K562 (cell line): ENCODE data around the gene KEL. TPM values are rescaled to one million over a fixed set of nuclear protein-coding genes. Genes with fewer than 3 reads are reported as not detected.

Experiments
- BCL6 ChIP-seq: fragments of 250-450 bp; sonication (Bioruptor Pico); IDR thresholded peaks from 2 replicates; pipeline ENCODE4 v1.4.0; 2020
- CEBPG ChIP-seq, 3 experiments: fragments of 200-800 bp in 1 of 3; sonication (Bioruptor generic) in 1 of 3; sonication (generic) in 1 of 3; formaldehyde crosslinking in 1 of 3; IDR thresholded peaks in 2 of 3; conservative IDR thresholded peaks in 1 of 3; 2 replicates each; pipeline versions ENCODE4 v1.6.1 to v1.8.0; 2016 to 2022; ENCODE audit warnings: missing compliant biosample characterization in 2 of 3, missing genetic modification characterization in 2 of 3, mild to moderate bottlenecking in 1 of 3, missing genetic modification reagents in 1 of 3
- FOSL1 ChIP-seq: fragments of 200-800 bp; sonication (Bioruptor generic); conservative IDR thresholded peaks from 2 replicates; pipeline ENCODE4 v1.6.1; 2016; ENCODE audit warnings: missing genetic modification characterization, missing compliant biosample characterization
- GABPB2 ChIP-seq: fragments of 250-450 bp; sonication (Bioruptor Pico); conservative IDR thresholded peaks from 2 replicates; pipeline ENCODE4 v1.5.1; 2021; ENCODE audit warnings: mild to moderate bottlenecking
- GATAD2A ChIP-seq: fragments of 450-650 bp; IDR thresholded peaks from 2 replicates; pipeline ENCODE4 v1.6.1; 2017
- HDAC3 ChIP-seq: fragments of 450-650 bp; IDR thresholded peaks from 2 replicates; pipeline ENCODE4 v1.6.1; 2018; ENCODE audit warnings: borderline replicate concordance, mild to moderate bottlenecking, moderate library complexity; ENCODE audit not compliant: partially characterized antibody
- JUND ChIP-seq, 2 experiments: IDR thresholded peaks; 2 replicates in 1 of 2; 3 replicates in 1 of 2; pipeline ENCODE4 v1.6.1; 2011; ENCODE audit warnings: borderline replicate concordance in 2 of 2, low read depth in 2 of 2, low read length in 2 of 2, improper control_type of control experiment in 1 of 2, missing biosample characterization in 1 of 2, missing genetic modification characterization in 1 of 2, missing genetic modification reagents in 1 of 2
- KDM5B ChIP-seq: fragments of 200-600 bp; sonication (generic); IDR thresholded peaks from 2 replicates; pipeline ENCODE4 v1.6.1; 2012; ENCODE audit warnings: low read depth, mild to moderate bottlenecking, moderate library complexity, low read length, control low read depth, inconsistent platforms; ENCODE audit not compliant: insufficient replicate concordance
- MEF2D ChIP-seq: conservative IDR thresholded peaks from 2 replicates; pipeline ENCODE4 v1.6.1; 2016; ENCODE audit warnings: low read depth, missing genetic modification characterization, missing compliant biosample characterization
- POLR2B ChIP-seq: fragments of 450-650 bp; IDR thresholded peaks from 2 replicates; pipeline ENCODE4 v1.6.1; 2018; ENCODE audit warnings: low read depth; ENCODE audit not compliant: partially characterized antibody
- PTRF ChIP-seq: fragments of 450-650 bp; IDR thresholded peaks from 2 replicates; pipeline ENCODE4 v1.6.1; 2016; ENCODE audit warnings: mild to moderate bottlenecking, missing genetic modification characterization, missing compliant biosample characterization
- TAF7 ChIP-seq: fragments of 450-650 bp; IDR thresholded peaks from 2 replicates; pipeline ENCODE4 v1.6.1; 2016; ENCODE audit warnings: missing genetic modification characterization, missing compliant biosample characterization
- ZNF436 ChIP-seq: fragments of 250-450, 450-650 bp; sonication (Bioruptor Pico); formaldehyde crosslinking; IDR thresholded peaks from 2 replicates; pipeline ENCODE4 v1.7.0; 2020; ENCODE audit warnings: mild to moderate bottlenecking
- ZNF764 ChIP-seq: fragments of 250-450 bp; sonication (Bioruptor Pico); IDR thresholded peaks from 2 replicates; pipeline ENCODE4 v1.4.0; 2020; ENCODE audit warnings: low read depth, mild to moderate bottlenecking, moderate library complexity
- polyA plus RNA-seq, 8 experiments: library from polyadenylated mRNA; depleted of rRNA in 4 of 8; stranded (reverse) in 5 of 8; unstranded in 3 of 8; fragments of >200 nt; fragmentation: Nextera tagmentation in 2 of 8; fragmentation: Illumina TruSeq in 1 of 8; extraction: Ambion mirVana in 2 of 8; extraction: Trizol in 1 of 8; gene quantifications; 2 replicates each; pipeline versions ENCODE4 v1.2.1 to v1.2.3, GENCODE V29; 2011 to 2014; ENCODE audit warnings: inconsistent platforms in 1 of 8, missing spikeins in 1 of 8
- total RNA-seq, 7 experiments: library from RNA; depleted of rRNA in 6 of 7; stranded (reverse); fragments of >200 nt in 6 of 7; fragmentation: Illumina TruSeq in 2 of 7; extraction: Trizol in 2 of 7; gene quantifications; 2 replicates each; pipeline versions ENCODE4 v1.2.1 to v1.2.3, GENCODE V29; 2011 to 2021; ENCODE audit warnings: low replicate concordance in 1 of 7
- TF ChIP-seq, protein P1 (sequence below): sonication (generic); formaldehyde crosslinking; IDR thresholded peaks from 2 replicates; pipeline ENCODE4 v1.8.1; 2023; ENCODE audit warnings: mild to moderate bottlenecking, missing genetic modification reagents
- TF ChIP-seq, protein P2 (sequence below): fragments of 250-450 bp; sonication (Bioruptor Pico); IDR thresholded peaks from 2 replicates; pipeline ENCODE4 v1.4.0; 2020; ENCODE audit warnings: mild to moderate bottlenecking
- TF ChIP-seq, protein P3 (sequence below): IDR thresholded peaks from 2 replicates; pipeline ENCODE4 v1.6.1; 2014; ENCODE audit warnings: antibody characterized with exemption
- TF ChIP-seq, protein P4 (sequence below): fragments of 250-450 bp; sonication (Bioruptor Pico); IDR thresholded peaks from 2 replicates; pipeline ENCODE4 v1.8.0; 2021; ENCODE audit warnings: moderate library complexity, mild to moderate bottlenecking, inconsistent platforms
- TF ChIP-seq, protein P5 (sequence below): fragments of 250-450 bp; sonication (Bioruptor Pico); IDR thresholded peaks from 2 replicates; pipeline ENCODE4 v1.5.0; 2020; ENCODE audit warnings: mild to moderate bottlenecking

KEL gene
- total and polyA plus RNA-seq, 9 of the 15 experiments (the other 6 are each of a cell fraction or from before 2014, with no cell fraction given) = 9.0 to 47.4 (median 22.2) TPM

DNA sequence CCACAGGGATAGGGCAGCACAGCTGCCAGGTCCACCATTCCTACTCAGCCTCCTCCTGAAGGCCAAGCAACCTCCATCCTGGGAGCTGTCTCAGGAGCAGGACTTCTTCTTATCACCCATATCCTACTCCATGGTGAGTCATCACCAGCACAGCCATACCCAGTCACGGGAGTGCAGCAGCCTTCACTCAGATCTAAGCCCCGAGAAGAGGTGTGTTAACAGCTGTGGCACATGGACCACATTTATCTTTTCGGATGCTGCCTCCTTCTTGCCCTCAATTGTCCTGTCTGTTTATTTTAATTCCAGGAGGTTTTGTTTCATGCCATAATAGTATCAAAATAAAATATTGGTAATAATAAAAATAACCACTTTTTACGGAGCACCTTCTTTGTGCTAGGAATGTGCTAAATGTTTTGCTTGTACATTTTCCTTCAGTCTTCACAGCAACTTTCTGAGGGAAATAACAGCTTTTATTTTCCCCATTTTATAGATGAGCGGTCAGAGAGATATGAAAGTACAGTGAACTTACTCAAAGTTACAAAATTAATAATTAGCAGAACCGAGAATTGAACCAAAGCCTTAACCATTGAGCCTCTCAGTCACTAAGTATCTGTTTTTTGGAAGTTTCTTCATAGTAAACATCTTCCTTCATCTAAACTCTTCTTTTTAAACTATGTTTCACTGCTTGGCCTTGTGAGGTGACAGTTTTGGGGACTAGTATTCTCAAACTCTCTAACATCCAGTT lies 2.5 kb upstream of the KEL start (continued):
- no peak for TF ChIP-seq POLR2B
- TF ChIP-seq TAF7 (tag) = no peak
- TF ChIP-seq KDM5B = no peak
- peak; percentile 100 for TF ChIP-seq JUND (IDR thresholded peaks at IDR 0.05; ENCODE audit: borderline replicate concordance, low read depth, low read length)
- peak; percentile 100 for TF ChIP-seq JUND (tag; IDR thresholded peaks at IDR 0.05; ENCODE audit: borderline replicate concordance, low read depth, low read length)
- TF ChIP-seq, protein P1, sequence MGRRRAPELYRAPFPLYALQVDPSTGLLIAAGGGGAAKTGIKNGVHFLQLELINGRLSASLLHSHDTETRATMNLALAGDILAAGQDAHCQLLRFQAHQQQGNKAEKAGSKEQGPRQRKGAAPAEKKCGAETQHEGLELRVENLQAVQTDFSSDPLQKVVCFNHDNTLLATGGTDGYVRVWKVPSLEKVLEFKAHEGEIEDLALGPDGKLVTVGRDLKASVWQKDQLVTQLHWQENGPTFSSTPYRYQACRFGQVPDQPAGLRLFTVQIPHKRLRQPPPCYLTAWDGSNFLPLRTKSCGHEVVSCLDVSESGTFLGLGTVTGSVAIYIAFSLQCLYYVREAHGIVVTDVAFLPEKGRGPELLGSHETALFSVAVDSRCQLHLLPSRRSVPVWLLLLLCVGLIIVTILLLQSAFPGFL (CRISPR knock-in tag) = no peak
- TF ChIP-seq ZNF764 (CRISPR knock-in tag) = no peak
- TF ChIP-seq, protein P2, sequence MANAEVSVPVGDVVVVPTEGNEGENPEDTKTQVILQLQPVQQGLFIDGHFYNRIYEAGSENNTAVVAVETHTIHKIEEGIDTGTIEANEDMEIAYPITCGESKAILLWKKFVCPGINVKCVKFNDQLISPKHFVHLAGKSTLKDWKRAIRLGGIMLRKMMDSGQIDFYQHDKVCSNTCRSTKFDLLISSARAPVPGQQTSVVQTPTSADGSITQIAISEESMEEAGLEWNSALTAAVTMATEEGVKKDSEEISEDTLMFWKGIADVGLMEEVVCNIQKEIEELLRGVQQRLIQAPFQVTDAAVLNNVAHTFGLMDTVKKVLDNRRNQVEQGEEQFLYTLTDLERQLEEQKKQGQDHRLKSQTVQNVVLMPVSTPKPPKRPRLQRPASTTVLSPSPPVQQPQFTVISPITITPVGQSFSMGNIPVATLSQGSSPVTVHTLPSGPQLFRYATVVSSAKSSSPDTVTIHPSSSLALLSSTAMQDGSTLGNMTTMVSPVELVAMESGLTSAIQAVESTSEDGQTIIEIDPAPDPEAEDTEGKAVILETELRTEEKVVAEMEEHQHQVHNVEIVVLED = no peak
- TF ChIP-seq BCL6 (CRISPR knock-in tag) = no peak
- no peak for TF ChIP-seq ZNF436 (CRISPR knock-in tag)
- TF ChIP-seq CEBPG (CRISPR knock-in tag; IDR thresholded peaks at IDR 0.05) = no peak
- TF ChIP-seq CEBPG (tag; conservative IDR thresholded peaks at IDR 0.05 in 1 of 2, IDR thresholded peaks at IDR 0.05 in 1 of 2) = 0 out of 4 replicates have a peak, but pooled peaks of 1 of the 2 experiments have one; percentile 18
- TF ChIP-seq MEF2D = no peak
- TF ChIP-seq GATAD2A = peak; percentile 62; the same call in 1 of the 2 replicates
- TF ChIP-seq GABPB2 (CRISPR knock-in tag) = no peak
- TF ChIP-seq HDAC3 = no peak
- TF ChIP-seq, protein P3, sequence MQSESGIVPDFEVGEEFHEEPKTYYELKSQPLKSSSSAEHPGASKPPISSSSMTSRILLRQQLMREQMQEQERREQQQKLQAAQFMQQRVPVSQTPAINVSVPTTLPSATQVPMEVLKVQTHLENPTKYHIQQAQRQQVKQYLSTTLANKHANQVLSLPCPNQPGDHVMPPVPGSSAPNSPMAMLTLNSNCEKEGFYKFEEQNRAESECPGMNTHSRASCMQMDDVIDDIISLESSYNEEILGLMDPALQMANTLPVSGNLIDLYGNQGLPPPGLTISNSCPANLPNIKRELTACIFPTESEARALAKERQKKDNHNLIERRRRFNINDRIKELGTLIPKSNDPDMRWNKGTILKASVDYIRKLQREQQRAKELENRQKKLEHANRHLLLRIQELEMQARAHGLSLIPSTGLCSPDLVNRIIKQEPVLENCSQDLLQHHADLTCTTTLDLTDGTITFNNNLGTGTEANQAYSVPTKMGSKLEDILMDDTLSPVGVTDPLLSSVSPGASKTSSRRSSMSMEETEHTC = peak; percentile 87
- TF ChIP-seq, protein P4, sequence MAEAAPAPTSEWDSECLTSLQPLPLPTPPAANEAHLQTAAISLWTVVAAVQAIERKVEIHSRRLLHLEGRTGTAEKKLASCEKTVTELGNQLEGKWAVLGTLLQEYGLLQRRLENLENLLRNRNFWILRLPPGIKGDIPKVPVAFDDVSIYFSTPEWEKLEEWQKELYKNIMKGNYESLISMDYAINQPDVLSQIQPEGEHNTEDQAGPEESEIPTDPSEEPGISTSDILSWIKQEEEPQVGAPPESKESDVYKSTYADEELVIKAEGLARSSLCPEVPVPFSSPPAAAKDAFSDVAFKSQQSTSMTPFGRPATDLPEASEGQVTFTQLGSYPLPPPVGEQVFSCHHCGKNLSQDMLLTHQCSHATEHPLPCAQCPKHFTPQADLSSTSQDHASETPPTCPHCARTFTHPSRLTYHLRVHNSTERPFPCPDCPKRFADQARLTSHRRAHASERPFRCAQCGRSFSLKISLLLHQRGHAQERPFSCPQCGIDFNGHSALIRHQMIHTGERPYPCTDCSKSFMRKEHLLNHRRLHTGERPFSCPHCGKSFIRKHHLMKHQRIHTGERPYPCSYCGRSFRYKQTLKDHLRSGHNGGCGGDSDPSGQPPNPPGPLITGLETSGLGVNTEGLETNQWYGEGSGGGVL (CRISPR knock-in tag) = no peak
- TF ChIP-seq, protein P5, sequence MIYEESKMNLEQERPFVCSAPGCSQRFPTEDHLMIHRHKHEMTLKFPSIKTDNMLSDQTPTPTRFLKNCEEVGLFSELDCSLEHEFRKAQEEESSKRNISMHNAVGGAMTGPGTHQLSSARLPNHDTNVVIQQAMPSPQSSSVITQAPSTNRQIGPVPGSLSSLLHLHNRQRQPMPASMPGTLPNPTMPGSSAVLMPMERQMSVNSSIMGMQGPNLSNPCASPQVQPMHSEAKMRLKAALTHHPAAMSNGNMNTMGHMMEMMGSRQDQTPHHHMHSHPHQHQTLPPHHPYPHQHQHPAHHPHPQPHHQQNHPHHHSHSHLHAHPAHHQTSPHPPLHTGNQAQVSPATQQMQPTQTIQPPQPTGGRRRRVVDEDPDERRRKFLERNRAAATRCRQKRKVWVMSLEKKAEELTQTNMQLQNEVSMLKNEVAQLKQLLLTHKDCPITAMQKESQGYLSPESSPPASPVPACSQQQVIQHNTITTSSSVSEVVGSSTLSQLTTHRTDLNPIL (CRISPR knock-in tag) = no peak
- no peak for TF ChIP-seq PTRF (tag)
- peak; percentile 99 for TF ChIP-seq FOSL1 (tag)
